GM04504 (cell line): Measurements from ENCODE around the gene FAM219A.

Experiments used
- DNase-seq: peaks from one replicate; pipeline ENCODE4 v3.0.0-alpha.2; 2012; ENCODE audit warnings: low read depth

The FAM219A gene, protein sequence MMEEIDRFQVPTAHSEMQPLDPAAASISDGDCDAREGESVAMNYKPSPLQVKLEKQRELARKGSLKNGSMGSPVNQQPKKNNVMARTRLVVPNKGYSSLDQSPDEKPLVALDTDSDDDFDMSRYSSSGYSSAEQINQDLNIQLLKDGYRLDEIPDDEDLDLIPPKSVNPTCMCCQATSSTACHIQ

DNA sequence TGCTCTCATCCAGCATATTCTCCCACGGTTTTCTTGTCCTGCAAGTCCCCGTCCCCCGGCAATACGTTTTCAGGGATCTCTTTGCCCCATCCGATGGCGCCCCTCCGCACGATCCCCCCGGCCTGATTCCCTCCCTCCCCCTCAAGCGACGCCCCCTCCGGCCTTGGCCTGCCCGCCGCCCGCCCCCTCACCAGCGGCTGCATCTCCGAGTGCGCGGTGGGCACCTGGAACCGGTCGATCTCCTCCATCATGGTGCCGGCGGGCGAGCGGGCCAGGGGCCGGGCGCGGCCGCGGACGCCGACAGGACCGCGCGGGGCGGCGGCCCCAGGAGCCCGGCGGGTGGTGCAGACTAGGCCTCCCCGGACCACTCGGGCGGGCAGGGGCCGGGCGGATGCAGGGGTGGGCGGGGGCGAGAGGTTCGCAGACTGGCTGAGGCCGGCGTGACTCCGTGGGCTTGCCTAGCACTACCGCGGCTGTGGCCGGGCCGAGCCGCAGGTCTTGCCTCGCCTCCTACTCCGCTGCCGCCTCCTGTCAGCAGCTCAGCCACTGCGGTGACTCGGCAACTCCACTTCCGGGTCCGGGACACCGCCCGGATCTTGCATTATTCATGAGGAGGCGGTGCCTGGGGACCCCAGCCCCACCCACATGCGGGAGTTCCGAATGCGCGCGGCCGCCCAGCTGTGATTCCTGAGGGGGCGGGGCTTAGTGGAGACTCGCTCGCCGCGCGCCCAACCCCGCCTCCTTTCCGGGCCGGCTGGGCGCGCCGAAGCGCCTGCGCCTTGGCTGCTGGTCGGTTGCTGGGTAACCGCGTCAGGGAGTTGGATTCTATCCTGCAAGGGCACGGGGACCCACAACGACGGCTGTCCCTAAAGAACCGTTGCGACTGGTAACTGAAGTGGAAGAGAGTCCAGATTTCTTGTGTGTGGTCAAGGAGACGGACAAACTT lies at the start of gene FAM219A, which contains the start of gene DNAI1:
FAM219A (minus strand) TSS at position 558 of the 946 bp plus-strand sequence; CDS start at position 251, 307 bp downstream.
DNAI1 (plus strand) TSS at position 793 of the 946 bp plus-strand sequence. CDS start 201 bp downstream, outside the sequence.
- DNase-seq = peak; percentile 97

- no peak for DNase-seq
These were observed 49.6 kb upstream of the FAM219A start for GRCh38 chr9:34507966-34508365.

DNA sequence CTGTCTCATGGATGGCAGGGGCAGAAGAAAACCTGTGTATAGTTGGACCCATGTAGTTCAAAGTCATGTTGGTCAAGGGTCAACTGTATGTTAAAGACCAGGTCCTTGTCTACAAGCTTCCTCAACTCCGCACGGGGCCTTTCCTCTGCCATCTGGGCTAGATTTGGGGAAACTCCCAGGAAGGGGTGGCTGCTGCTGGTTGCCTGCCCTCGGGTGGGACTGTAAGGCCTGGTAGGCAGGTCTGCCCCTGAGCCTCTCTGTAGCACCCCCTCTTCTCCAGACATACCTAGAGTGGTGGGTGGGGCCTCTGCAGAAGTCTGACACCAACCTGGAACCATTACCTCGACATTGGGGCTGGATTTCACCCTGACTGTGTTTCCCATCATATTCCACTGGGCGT lies 49.2 kb upstream of the FAM219A start:
- no peak for DNase-seq

DNA sequence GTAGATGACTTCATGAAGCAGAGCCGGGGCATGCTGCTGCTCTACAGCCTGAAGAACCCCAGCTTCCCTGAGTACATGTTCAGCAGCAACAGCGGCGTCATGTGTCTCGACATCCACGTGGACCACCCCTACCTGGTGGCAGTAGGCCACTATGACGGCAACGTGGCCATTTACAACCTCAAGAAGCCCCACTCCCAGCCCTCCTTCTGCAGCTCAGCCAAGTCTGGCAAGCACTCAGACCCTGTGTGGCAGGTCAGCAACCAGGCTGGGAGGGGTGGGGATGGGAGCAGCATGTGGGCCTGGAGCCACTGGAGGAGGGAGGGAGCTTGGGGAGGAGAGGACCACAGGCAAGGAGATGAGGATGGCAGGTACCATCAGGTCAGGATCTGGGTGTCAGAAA lies 48.3 kb upstream of the FAM219A start:
- no peak for DNase-seq

- no peak for DNase-seq
These were observed 47.2 kb upstream of the FAM219A start for GRCh38 chr9:34505370-34506120.

DNA sequence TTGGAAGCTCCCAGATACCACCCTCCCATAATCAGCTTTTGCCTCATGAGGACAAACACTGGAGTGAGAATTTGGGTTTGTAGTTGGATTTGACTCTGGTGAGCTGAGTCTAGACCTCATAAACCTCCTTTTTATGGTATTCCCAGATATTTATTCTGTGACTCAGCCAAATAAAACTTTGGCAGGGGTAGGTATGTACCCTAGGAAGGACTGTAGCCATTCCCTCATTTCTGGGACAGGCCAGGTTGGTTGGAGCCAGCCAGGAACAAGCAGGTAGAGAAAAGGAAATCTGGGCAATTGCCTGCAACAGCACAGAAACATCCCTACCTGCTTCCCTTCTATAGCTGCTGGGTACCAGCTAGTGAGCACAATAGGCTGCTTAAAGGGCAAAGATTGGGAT lies 45.0 kb upstream of the FAM219A start:
- no peak for DNase-seq

- DNase-seq = no peak
These were observed 44.5 kb upstream of the FAM219A start for GRCh38 chr9:34502891-34503290.

- DNase-seq = no peak
These were observed 44.1 kb upstream of the FAM219A start for GRCh38 chr9:34502471-34502870.

- DNase-seq = no peak
These were observed 43.6 kb upstream of the FAM219A start for GRCh38 chr9:34501889-34502425.

DNA sequence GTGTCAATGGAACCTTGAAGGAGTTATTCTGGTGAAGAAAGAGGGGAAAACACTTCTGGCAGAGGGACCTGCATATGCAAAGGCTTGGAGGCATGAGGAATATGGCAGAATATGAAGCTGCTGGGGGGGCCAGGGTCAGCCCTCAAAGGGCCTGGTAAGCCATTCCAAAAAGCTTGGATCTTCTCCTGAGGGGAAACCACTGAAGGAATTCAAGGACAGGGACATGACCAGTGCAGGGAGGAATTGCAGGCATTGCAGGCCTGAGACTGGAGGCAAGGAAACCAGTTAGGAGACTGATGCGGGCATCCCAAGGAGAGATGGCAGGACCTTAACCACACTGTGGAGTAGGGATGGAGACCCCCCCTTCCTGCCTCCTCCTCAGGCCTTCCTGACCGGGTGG lies 43.0 kb upstream of the FAM219A start:
- no peak for DNase-seq

GRCh38 chr9:34500623-34501267 lies 42.4 kb upstream of the FAM219A start:
- no peak for DNase-seq

DNA sequence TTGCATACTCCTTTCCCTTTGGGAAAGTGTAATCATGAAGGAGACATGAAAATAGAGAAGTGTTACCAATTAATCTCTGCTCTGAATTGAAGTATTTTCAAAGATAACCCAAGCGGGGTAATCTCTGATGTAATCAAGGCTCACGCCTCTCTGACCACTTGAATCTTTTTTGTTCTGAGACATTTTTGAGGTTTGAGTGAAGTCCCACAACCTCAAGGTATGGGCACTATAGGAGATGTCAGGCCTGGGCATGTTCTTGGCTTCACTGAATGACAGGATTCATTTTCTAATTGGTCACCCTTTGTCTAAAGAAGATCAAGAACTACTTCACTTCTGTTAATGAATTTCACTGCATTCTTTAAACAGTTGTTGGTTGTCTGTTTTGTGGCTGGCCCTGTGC lies 40.7 kb upstream of the FAM219A start:
- no peak for DNase-seq

DNA sequence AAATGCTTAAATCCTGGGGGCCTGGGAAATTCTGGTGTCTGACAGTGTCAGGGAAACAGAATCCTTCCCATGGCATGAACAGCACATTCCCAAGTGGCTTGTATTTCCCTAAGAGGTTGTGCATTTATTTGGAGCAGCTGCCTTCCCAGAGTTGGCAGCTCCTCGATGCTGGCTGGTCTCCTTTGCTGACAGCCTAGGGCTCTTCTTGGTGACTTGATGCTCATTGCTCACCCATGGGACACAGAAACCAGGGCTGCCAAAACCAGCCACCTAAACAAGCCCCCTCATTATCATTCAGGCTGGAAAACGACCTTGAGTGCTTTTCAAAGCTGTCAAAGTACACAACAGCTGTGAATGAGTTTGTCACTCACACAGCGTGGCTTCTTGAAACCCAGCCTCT lies 40.2 kb upstream of the FAM219A start:
- no peak for DNase-seq

DNA sequence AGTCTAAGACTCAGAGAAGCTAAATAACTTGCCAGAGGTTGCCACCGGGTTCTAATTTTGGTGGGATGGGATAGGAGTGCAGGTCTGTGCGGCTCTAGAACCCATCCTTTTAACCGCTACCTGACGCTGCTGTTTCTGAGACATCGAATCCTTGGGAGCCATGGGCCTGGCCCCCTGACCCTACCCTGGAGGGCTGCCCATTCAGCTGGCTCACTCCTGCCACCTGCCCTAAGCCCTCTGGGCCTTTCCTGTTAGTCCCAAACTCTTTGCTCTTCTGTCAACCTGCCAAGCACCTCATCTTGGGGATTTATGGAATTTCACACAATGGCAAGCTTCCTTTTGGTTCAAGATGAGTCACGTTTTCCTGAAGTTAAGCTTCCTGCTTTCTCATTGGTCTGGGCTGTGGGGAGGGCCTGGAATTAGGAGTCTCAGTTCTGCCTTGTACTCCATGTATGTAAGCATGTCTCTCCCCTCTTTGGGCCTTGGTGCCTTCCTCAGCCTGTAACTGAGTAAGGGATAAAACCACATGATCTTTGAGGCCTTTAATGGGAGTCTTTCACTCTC lies 37.9 kb upstream of the FAM219A start:
- no peak for DNase-seq

DNA sequence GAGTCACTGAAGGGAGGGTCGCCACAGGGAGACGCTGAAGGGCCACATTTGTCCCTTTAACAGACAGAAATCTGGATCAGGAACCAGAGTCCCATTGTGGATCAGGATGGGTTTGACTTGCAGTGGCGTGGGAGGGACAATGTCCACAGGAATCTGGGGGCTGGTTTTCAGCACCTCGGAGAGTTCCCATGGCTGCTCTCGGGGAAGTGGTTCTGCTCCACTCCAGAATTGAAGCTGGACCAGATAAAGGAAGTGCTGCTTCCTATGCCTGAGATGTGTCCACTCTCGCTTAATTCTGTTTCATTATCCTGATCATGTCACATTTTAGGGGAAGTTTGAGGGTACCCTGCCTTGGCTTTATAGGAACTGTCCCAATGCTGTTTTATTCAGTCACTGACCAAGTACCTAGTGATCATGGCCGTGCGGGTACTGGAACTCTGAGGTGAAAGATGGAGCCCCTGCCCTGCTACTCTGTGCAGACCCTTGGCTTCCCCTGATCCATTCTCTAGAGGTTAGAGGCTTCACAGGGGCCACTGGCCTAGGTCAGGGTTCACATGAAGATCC lies 35.7 kb upstream of the FAM219A start:
- no peak for DNase-seq

- no peak for DNase-seq
These were observed 33.7 kb upstream of the FAM219A start for GRCh38 chr9:34492051-34492450.

DNA sequence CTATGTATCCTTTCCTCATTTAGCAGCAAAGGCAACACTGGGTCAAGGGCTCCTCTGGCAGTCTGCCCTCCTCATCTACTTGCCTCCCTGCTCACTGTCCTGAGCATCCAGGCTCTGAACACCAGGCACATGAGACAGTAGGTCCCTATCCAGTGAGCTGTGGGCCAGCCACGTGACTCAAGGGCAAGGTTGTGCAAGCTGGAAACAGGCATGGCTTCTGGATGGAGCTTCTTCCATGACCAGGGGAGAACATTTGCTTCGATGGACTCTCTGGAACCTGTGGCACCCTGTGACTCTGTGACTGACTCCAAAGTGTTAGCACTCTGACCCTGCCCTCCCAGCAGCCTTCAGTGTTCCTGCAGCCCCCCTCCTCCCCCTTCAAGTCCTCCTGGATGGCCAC lies 33.2 kb upstream of the FAM219A start:
- no peak for DNase-seq

- no peak for DNase-seq
These were observed 32.4 kb upstream of the FAM219A start for GRCh38 chr9:34490760-34491159.

DNA sequence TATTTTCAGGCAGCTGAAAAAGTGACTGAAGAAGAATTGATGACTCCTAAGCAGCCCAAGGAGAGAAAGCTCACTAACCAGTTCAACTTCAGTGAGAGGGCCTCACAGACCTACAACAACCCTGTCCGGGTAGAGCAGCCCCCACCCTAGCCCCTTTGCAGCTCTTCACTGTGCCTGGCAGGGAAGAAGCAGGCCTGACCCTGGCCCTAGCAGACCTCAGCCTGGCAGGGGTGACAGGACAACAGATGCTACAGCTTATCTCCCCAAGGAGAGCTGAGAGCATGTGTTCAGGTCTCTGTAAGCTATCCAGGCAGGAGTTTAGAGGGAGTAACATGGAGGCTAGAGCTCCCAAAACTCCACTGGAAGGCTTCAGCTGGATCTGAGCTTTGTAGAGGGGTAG lies 32.0 kb upstream of the FAM219A start:
- no peak for DNase-seq

DNA sequence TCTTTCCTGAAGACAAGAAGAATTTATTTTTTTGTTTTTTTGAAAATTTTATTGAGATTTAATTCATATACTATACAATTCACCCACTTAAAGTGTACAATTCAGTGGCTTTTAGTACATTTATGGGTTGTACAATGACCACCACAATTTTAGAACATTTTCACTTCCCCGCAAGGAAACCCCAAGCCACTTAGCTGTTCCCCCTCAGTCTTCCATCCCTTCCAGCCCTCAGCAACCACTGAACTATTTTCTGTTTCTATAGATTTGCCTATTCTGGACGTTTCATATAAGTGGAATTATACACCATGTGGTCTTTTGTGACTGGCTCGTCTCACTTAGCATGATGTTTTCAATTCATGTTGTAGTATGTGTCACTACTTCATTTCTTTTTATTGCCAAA lies 28.2 kb upstream of the FAM219A start:
- DNase-seq = no peak

DNA sequence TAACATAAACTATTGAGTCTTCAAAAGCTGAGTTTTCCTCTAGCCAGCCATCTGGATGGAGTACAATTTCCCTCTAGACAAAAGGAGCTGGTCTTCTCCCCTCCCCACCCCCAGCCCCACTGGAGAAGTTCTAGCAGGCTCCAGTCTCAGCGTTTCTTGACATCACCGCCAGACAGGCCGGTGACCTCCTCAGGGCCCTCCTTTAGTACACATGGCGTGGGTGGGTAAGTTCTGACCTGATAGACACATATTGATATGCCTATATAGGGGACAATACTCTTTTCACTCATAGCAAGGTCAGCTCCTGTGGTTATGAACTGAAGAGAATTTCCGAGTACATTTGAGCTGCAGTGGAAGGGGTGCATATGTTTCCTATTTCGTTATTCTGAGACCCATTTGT lies 27.5 kb upstream of the FAM219A start:
- no peak for DNase-seq
